Tibial nerve (tissue), 4 donors: ENCODE data around the gene CHCHD1.

Experiments used
- EP300 ChIP-seq, 2 donors: sonication (generic); formaldehyde crosslinking; IDR thresholded peaks; one replicate each; pipeline ENCODE4 v1.6.1; 2017; ENCODE audit warnings: antibody characterized with exemption in 2 of 2, mild to moderate bottlenecking in 1 of 2
- POLR2A ChIP-seq, 2 donors: fragments of 450-650 bp; IDR thresholded peaks; one replicate each; pipeline ENCODE4 v1.6.1; 2017; ENCODE audit warnings: antibody characterized with exemption in 2 of 2, mild to moderate bottlenecking in 2 of 2, moderate library complexity in 2 of 2
- TF ChIP-seq, protein P1 (sequence below), 5 experiments: fragments of 200-600 bp in 3 of 5; fragments of 450-650 bp in 2 of 5; sonication (generic) in 3 of 5; IDR thresholded peaks; one replicate each; pipeline ENCODE4 v1.5.1; 2016 to 2019; ENCODE audit warnings: antibody characterized with exemption in 5 of 5, mild to moderate bottlenecking in 3 of 5, moderate library complexity in 2 of 5

DNA sequence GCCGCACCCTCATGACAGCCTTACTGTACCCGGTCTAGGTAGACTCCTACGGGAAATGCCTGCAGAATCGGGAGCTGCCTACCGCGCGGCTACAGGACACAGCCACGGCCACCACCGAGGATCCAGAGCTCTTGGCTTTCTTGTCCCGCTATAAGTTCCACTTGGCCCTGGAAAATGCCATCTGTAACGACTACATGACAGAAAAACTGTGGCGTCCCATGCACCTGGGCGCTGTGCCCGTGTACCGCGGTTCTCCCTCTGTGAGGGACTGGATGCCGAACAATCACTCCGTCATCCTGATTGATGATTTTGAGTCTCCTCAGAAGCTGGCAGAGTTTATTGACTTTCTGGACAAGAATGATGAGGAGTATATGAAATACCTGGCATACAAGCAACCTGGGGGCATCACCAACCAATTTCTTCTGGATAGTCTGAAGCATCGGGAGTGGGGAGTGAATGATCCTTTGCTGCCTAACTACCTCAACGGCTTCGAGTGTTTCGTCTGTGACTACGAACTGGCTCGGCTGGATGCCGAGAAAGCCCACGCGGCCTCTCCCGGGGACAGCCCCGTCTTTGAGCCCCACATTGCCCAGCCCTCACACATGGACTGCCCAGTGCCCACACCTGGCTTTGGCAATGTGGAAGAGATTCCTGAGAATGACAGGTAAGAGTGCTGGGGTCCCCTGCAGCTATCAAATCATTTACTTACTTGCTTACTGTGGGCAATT, 8.5 kb upstream of the CHCHD1 start:
- TF ChIP-seq EP300 (IDR thresholded peaks at IDR 0.05) (no peak), POLR2A (IDR thresholded peaks at IDR 0.05) (no peak)
- TF ChIP-seq, protein P1, sequence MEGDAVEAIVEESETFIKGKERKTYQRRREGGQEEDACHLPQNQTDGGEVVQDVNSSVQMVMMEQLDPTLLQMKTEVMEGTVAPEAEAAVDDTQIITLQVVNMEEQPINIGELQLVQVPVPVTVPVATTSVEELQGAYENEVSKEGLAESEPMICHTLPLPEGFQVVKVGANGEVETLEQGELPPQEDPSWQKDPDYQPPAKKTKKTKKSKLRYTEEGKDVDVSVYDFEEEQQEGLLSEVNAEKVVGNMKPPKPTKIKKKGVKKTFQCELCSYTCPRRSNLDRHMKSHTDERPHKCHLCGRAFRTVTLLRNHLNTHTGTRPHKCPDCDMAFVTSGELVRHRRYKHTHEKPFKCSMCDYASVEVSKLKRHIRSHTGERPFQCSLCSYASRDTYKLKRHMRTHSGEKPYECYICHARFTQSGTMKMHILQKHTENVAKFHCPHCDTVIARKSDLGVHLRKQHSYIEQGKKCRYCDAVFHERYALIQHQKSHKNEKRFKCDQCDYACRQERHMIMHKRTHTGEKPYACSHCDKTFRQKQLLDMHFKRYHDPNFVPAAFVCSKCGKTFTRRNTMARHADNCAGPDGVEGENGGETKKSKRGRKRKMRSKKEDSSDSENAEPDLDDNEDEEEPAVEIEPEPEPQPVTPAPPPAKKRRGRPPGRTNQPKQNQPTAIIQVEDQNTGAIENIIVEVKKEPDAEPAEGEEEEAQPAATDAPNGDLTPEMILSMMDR (IDR thresholded peaks at IDR 0.05): no peak
